Esophagus muscularis mucosa (tissue), 4 donors: ENCODE data around the gene ZNF211.

Experiments
- CTCF ChIP-seq, 3 experiments: fragments of 200-600 bp in 2 of 3; fragments of 450-650 bp in 1 of 3; sonication (generic) in 2 of 3; IDR thresholded peaks; one replicate each; pipeline ENCODE4 v1.5.1; 2017 to 2019; ENCODE audit warnings: antibody characterized with exemption in 3 of 3, mild to moderate bottlenecking in 2 of 3, moderate library complexity in 1 of 3
- EP300 ChIP-seq: sonication (generic); formaldehyde crosslinking; IDR thresholded peaks from one replicate; pipeline ENCODE4 v1.6.1; 2017; ENCODE audit warnings: antibody characterized with exemption
- POLR2A ChIP-seq: fragments of 450-650 bp; IDR thresholded peaks from one replicate; pipeline ENCODE4 v1.6.1; 2017; ENCODE audit warnings: antibody characterized with exemption, moderate library complexity, mild to moderate bottlenecking, low read depth
- POLR2AphosphoS5 ChIP-seq, 2 donors: sonication (generic); formaldehyde crosslinking; IDR thresholded peaks; one replicate each; pipeline ENCODE4 v1.6.1; 2017; ENCODE audit warnings: antibody characterized with exemption in 2 of 2

GRCh38 chr19:57632987-57633831, at the start of gene ZNF211:
- TF ChIP-seq POLR2A: no peak
- TF ChIP-seq CTCF (IDR thresholded peaks at IDR 0.05): peak in 1 of 3 experiments; percentile 8
- TF ChIP-seq POLR2AphosphoS5 (IDR thresholded peaks at IDR 0.05): peak; percentile 82 to 88
- TF ChIP-seq EP300: no peak
